Measurements from ENCODE around the gene LPIN1.

Gene LPIN1

GRCh38 chr2:11865805-11866204 is 119.4 kb downstream of the LPIN1 start:
- DNase-seq (ENCODE audit: low read depth) = no peak

- DNase-seq (ENCODE audit: low read depth) = no peak
Observed at GRCh38 chr2:11866358-11867335, 120.2 kb downstream of the LPIN1 start.

GRCh38 chr2:11867926-11868325 is 121.5 kb downstream of the LPIN1 start:
- DNase-seq (ENCODE audit: low read depth) = no peak

GRCh38 chr2:11869391-11869991 is 123.1 kb downstream of the LPIN1 start:
- no peak for DNase-seq (ENCODE audit: low read depth)

- no peak for DNase-seq (ENCODE audit: low read depth)
Observed at GRCh38 chr2:11870064-11870463, 123.6 kb downstream of the LPIN1 start.

GRCh38 chr2:11870584-11870983 is 124.2 kb downstream of the LPIN1 start:
- DNase-seq (ENCODE audit: low read depth) = no peak

- no peak for DNase-seq (ENCODE audit: low read depth)
Observed at GRCh38 chr2:11871421-11871820, 125.0 kb downstream of the LPIN1 start.

GRCh38 chr2:11872247-11872947 is 126.0 kb downstream of the LPIN1 start:
- no peak for DNase-seq (ENCODE audit: low read depth)

- DNase-seq (ENCODE audit: low read depth) = no peak
Observed at GRCh38 chr2:11872948-11873269, 126.5 kb downstream of the LPIN1 start.

- DNase-seq (ENCODE audit: low read depth) = no peak
Observed at GRCh38 chr2:11873356-11874154, 127.1 kb downstream of the LPIN1 start.

- DNase-seq (ENCODE audit: low read depth) = no peak
Observed at GRCh38 chr2:11874861-11875260, 128.4 kb downstream of the LPIN1 start.

GRCh38 chr2:11875481-11875880 is 129.0 kb downstream of the LPIN1 start:
- DNase-seq (ENCODE audit: low read depth) = no peak

GRCh38 chr2:11876436-11876835 is 130.0 kb downstream of the LPIN1 start:
- no peak for DNase-seq (ENCODE audit: low read depth)

GRCh38 chr2:11876889-11877288 is 130.5 kb downstream of the LPIN1 start:
- no peak for DNase-seq (ENCODE audit: low read depth)

All from stimulated activated CD4-positive, alpha-beta T cell treated with anti-CD3 and anti-CD28 coated beads, Interleukin-2, amount 100 ng/mL, for 4 hours (primary cell).